Aorta (tissue), 5 donors: Measurements from ENCODE around the gene TMEM145. TPM values are rescaled to one million over a fixed set of nuclear protein-coding genes. Genes with fewer than 3 reads are reported as not detected.
"Not testable (repeated sequence)": the region's sequence is repeated elsewhere in the genome, so short reads cannot be mapped to it uniquely, and the experiment has no call there.

ENCODE experiments used
- ATAC-seq: fragments of 200-7000 bp; cut with Tn5 transposase; one replicate; pipeline ENCODE4 v1.9.1; 2022; ENCODE audit warnings: moderate library complexity; ENCODE audit not compliant: low FRiP score
- DNase-seq, 2 donors: peaks; one replicate each; pipeline ENCODE4 v3.0.0-alpha.2; 2020
- H3K27ac ChIP-seq, 2 donors: one replicate each; pipeline ENCODE4 v1.5.1; 2013; ENCODE audit warnings: low read length in 2 of 2, mild to moderate bottlenecking in 2 of 2, moderate library complexity in 2 of 2, control low read depth in 1 of 2, inconsistent platforms in 1 of 2, low read depth in 1 of 2
- H3K27me3 ChIP-seq, 2 donors: one replicate each; pipeline ENCODE4 v1.6.1; 2013; ENCODE audit warnings: control low read depth in 1 of 2, low read length in 1 of 2, mild to moderate bottlenecking in 1 of 2, moderate library complexity in 1 of 2; ENCODE audit not compliant: insufficient read depth in 2 of 2, control insufficient read depth in 1 of 2
- H3K36me3 ChIP-seq, 2 donors: one replicate each; pipeline ENCODE4 v1.6.1; 2013; ENCODE audit warnings: control low read depth in 1 of 2, low read length in 1 of 2, mild to moderate bottlenecking in 1 of 2; ENCODE audit not compliant: insufficient read depth in 2 of 2, control insufficient read depth in 1 of 2
- H3K4me1 ChIP-seq, 2 donors: one replicate each; pipeline ENCODE4 v1.6.1; 2013; ENCODE audit warnings: low read length in 2 of 2, control low read depth in 1 of 2, mild to moderate bottlenecking in 1 of 2, moderate library complexity in 1 of 2; ENCODE audit not compliant: insufficient read depth in 2 of 2, control insufficient read depth in 1 of 2
- H3K4me3 ChIP-seq, 2 donors: one replicate each; pipeline ENCODE4 v1.5.1; 2013; ENCODE audit warnings: low read length in 2 of 2, control low read depth in 1 of 2, mild to moderate bottlenecking in 1 of 2
- H3K9me3 ChIP-seq: one replicate; pipeline ENCODE4 v1.6.1; 2013; ENCODE audit warnings: mild to moderate bottlenecking, low read length; ENCODE audit not compliant: control insufficient read depth
- WGBS, 2 donors: extraction: QIAGEN DNeasy Blood & Tissue Kit; methylation state at CpG; one replicate each; pipeline ENCODE4 v1.1.7; 2013; 5-methylcytosine and 5-hydroxymethylcytosine counted together
- intact Hi-C, 2 donors: fragments of 100-400 bp; cut with DNase I; formaldehyde crosslinking; loops; one replicate each; pipeline versions ENCODE4 v1.14.2 to v1.15.0; 2022
- polyA plus RNA-seq, 2 donors: library from polyadenylated mRNA; stranded (reverse); fragments of 200-250 nt; gene quantifications; one replicate each; pipeline ENCODE4 v1.2.3, GENCODE V29; 2013
- total RNA-seq, 2 donors: library from RNA; stranded (reverse); fragmentation: NEBNext Ultra II Directional; extraction: Animal tissue kit (Norgen Biotek cat#: 25700); gene quantifications; one replicate each; pipeline ENCODE4 v1.2.1, GENCODE V29; 2021
- donor health status: healthy with polysubstance abuse.
- donor health status: Bipolar disorder and iron deficiency.
- donor health status: DM: no; HTN: no; CAD: no.
- donor health status: DM: no; HTN: no; CAD: no.
- donor health status: DM: yes; HTN: yes; CAD: no.

The TMEM145 gene
- total and polyA plus RNA-seq, 4 donors = not detected

GRCh38 chr19:42332059-42332458, 18.9 kb downstream of the TMEM145 start:
- Histone ChIP-seq H3K4me1 (no peaks in the 10 kb centered on the region), H3K9me3 (no peaks in the 10 kb centered on the region), H3K27ac (no peak overlapping the region), H3K27me3 (no peaks in the 10 kb centered on the region), H3K4me3 (no peak overlapping the region), H3K36me3 (peaks cover 0 to 3% of the 10 kb centered on the region in 2 donors)
- WGBS, 2 donors = 91 to 92% methylated on average over 6 of the region's 6 CpGs
- no peak for ATAC-seq
- intact Hi-C loops = no loop called here
- no peak for DNase-seq

- intact Hi-C loops = no loop called here
- DNase-seq = no peak
Observed at GRCh38 chr19:42333018-42333417, 19.9 kb downstream of the TMEM145 start.

GRCh38 chr19:42333975-42334696, 21.0 kb downstream of the TMEM145 start:
- Histone ChIP-seq H3K36me3 (peaks cover 0 to 3% of the 10 kb centered on the region in 2 donors), H3K27me3 (no peaks in the 10 kb centered on the region), H3K9me3 (no peaks in the 10 kb centered on the region), H3K27ac (no peak overlapping the region), H3K4me1 (no peaks in the 10 kb centered on the region), H3K4me3 (no peak overlapping the region)
- intact Hi-C loops = no loop called here
- no peak for ATAC-seq
- DNase-seq = no peak
- WGBS, 2 donors = 88 to 91% methylated on average over 18 to 21 of the region's 21 CpGs

More at GRCh38 chr19:42333018-42333417, 19.9 kb downstream of the TMEM145 start:
- Histone ChIP-seq H3K4me3 (no peak overlapping the region), H3K4me1 (no peaks in the 10 kb centered on the region), H3K27ac (no peak overlapping the region), H3K36me3 (peaks cover 0 to 3% of the 10 kb centered on the region in 2 donors), H3K27me3 (no peaks in the 10 kb centered on the region), H3K9me3 (no peaks in the 10 kb centered on the region)
- no peak for ATAC-seq
- WGBS, 2 donors = 91 to 92% methylated on average over 3 of the region's 3 CpGs

GRCh38 chr19:42334697-42335373, 21.7 kb downstream of the TMEM145 start:
- DNase-seq (no peak), ATAC-seq (no peak)
- H3K4me1 ChIP-seq = no peaks in the 10 kb centered on the region
- no peaks in the 10 kb centered on the region for H3K27me3 ChIP-seq
- no peak overlapping the region for H3K4me3 ChIP-seq
- H3K27ac ChIP-seq = no peak overlapping the region
- peaks cover 0 to 3% of the 10 kb centered on the region in 2 donors for H3K36me3 ChIP-seq
- WGBS, 2 donors = 91 to 92% methylated on average over 13 of the region's 13 CpGs
- H3K9me3 ChIP-seq = no peaks in the 10 kb centered on the region
- intact Hi-C loops = no loop called here

- Histone ChIP-seq H3K27me3 (no peaks in the 10 kb centered on the region), H3K4me3 (no peak overlapping the region), H3K36me3 (peaks cover 0 to 3% of the 10 kb centered on the region in 2 donors), H3K9me3 (no peaks in the 10 kb centered on the region), H3K4me1 (no peaks in the 10 kb centered on the region), H3K27ac (no peak overlapping the region)
- 86 to 89% methylated on average over 7 of the region's 7 CpGs for WGBS, 2 donors
- ATAC-seq (no peak), DNase-seq (no peak)
- intact Hi-C loops = no loop called here
Observed at GRCh38 chr19:42335374-42335936, 22.3 kb downstream of the TMEM145 start.

GRCh38 chr19:42335971-42336370, 22.9 kb downstream of the TMEM145 start:
- Histone ChIP-seq H3K36me3 (peaks cover 0 to 3% of the 10 kb centered on the region in 2 donors), H3K9me3 (no peaks in the 10 kb centered on the region), H3K27ac (no peak overlapping the region), H3K4me1 (no peaks in the 10 kb centered on the region), H3K4me3 (no peak overlapping the region), H3K27me3 (no peaks in the 10 kb centered on the region)
- 90 to 94% methylated on average over 19 of the region's 19 CpGs for WGBS, 2 donors
- no peak for DNase-seq
- ATAC-seq = no peak
- intact Hi-C loops = no loop called here

- H3K27me3 ChIP-seq, DNase-seq, ATAC-seq, H3K9me3 ChIP-seq, H3K4me3 ChIP-seq, H3K27ac ChIP-seq, H3K4me1 ChIP-seq, H3K36me3 ChIP-seq, intact Hi-C loops: not testable (repeated sequence)
- 84 to 87% methylated on average over 7 of the region's 7 CpGs for WGBS, 2 donors
Observed at GRCh38 chr19:42339126-42339860, 26.2 kb downstream of the TMEM145 start.

GRCh38 chr19:42339922-42340321, 26.8 kb downstream of the TMEM145 start:
- DNase-seq, H3K4me1 ChIP-seq, H3K27me3 ChIP-seq, intact Hi-C loops, H3K9me3 ChIP-seq, H3K27ac ChIP-seq, H3K36me3 ChIP-seq, ATAC-seq, H3K4me3 ChIP-seq: not testable (repeated sequence)
- WGBS, 2 donors = 94 to 95% methylated on average over 4 of the region's 4 CpGs
